Endometrial microvascular endothelial cells (primary cell): Measurements from ENCODE around the gene CD44. TPM values are rescaled to one million over a fixed set of nuclear protein-coding genes. Genes with fewer than 3 reads are reported as not detected.

Experiments used
- in situ Hi-C: cut with HindIII; loops from 2 replicates; pipeline ENCODE4 v1.10.0; 2017; ENCODE audit warnings: low sequenced_read_pairs, low pct_unique_long_range_greater_than_20kb; ENCODE audit errors: inconsistent ontology term
- total RNA-seq: library from RNA; depleted of rRNA; stranded (reverse); fragments of >200 nt; gene quantifications from one replicate; pipeline ENCODE4 v1.2.3, GENCODE V29; 2015; ENCODE audit errors: inconsistent ontology term

CD44 gene
- total RNA-seq, 1 donor from 2014 or later: 258 TPM

GRCh38 chr11:35241531-35241930 is 102.6 kb downstream of the CD44 start:
- in situ Hi-C loops: no loop called here

- in situ Hi-C loops: no loop called here
Observed at GRCh38 chr11:35242412-35243242, 103.7 kb downstream of the CD44 start.

- in situ Hi-C loops: no loop called here
Observed at GRCh38 chr11:35243774-35244173, 104.8 kb downstream of the CD44 start.

- in situ Hi-C loops: no loop called here
Observed at GRCh38 chr11:35245056-35245455, 106.1 kb downstream of the CD44 start.

GRCh38 chr11:35245786-35246185 is 106.8 kb downstream of the CD44 start:
- in situ Hi-C loops: no loop called here

- in situ Hi-C loops: no loop called here
Observed at GRCh38 chr11:35246745-35247144, 107.8 kb downstream of the CD44 start.

GRCh38 chr11:35247428-35247827 is 108.5 kb downstream of the CD44 start:
- in situ Hi-C loops: no loop called here

GRCh38 chr11:35247863-35248262 is 108.9 kb downstream of the CD44 start:
- in situ Hi-C loops: no loop called here

- in situ Hi-C loops: no loop called here
Observed at GRCh38 chr11:35248558-35249323, 109.8 kb downstream of the CD44 start.

- in situ Hi-C loops: no loop called here
Observed at GRCh38 chr11:35250192-35250591, 111.2 kb downstream of the CD44 start.

GRCh38 chr11:35250621-35251020 is 111.7 kb downstream of the CD44 start:
- in situ Hi-C loops: no loop called here

- in situ Hi-C loops: no loop called here
Observed at GRCh38 chr11:35253237-35253636, 114.3 kb downstream of the CD44 start.

GRCh38 chr11:35255514-35255913 is 116.5 kb downstream of the CD44 start:
- in situ Hi-C loops: no loop called here

GRCh38 chr11:35256296-35256695 is 117.3 kb downstream of the CD44 start:
- in situ Hi-C loops: no loop called here

- in situ Hi-C loops: no loop called here
Observed at GRCh38 chr11:35257281-35257680, 118.3 kb downstream of the CD44 start.

- in situ Hi-C loops: no loop called here
Observed at GRCh38 chr11:35259529-35259928, 120.6 kb downstream of the CD44 start.

- in situ Hi-C loops: no loop called here
Observed at GRCh38 chr11:35260342-35260985, 121.5 kb downstream of the CD44 start.

GRCh38 chr11:35261197-35261596 is 122.2 kb downstream of the CD44 start:
- in situ Hi-C loops: no loop called here

GRCh38 chr11:35262056-35262455 is 123.1 kb downstream of the CD44 start:
- in situ Hi-C loops: no loop called here

GRCh38 chr11:35262735-35263134 is 123.8 kb downstream of the CD44 start:
- in situ Hi-C loops: no loop called here
